Measurements from ENCODE around the gene RNASE9. TPM values are rescaled to one million over a fixed set of nuclear protein-coding genes. Genes with fewer than 3 reads are reported as not detected.

RNASE9 gene
- total RNA-seq, 1 donor from 2014 or later = not detected

DNA sequence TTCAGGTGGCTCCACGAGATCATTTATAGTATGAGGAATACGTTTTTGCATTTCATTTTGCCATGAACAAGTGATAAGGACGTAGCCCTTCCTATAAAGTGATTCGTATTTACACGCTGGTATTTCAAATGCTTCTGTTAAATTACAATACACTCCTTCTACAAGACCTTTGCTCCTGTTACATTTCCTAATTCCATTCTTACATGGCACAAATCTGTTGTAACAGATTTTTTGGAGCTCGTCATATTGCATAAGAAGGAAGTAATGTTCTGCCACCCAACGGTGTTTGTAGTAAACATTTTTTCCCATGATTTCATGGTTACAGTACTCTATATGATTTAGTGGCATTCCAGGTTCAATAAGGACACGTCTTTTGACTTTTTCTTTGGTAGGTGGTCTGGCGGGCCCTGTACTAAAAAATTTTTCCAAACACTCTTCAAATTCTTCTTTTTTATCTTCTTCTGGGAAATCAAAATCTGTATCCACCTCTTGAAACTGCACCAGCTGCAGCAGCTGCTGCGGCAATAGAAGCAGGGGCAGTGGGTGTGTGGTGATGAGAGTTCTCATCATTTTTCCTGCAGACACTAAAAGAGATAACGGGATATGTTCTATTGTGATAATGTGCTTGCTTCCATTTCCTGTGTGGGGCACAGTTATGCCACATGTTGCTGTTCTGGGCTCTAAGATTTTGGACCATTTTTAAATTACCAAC lies 4.2 kb downstream of the RNASE9 start:
- Histone ChIP-seq H3K4me3 (ENCODE audit: low read length in 3 of 3) (no peak overlapping the region), H3K4me1 (ENCODE audit: control insufficient read depth in 3 of 3, insufficient read depth in 3 of 3, low read length in 3 of 3) (no peaks in the 10 kb centered on the region), H3K27me3 (ENCODE audit: control insufficient read depth in 3 of 3, insufficient read depth in 3 of 3, low read length in 3 of 3) (no peaks in the 10 kb centered on the region), H3K27ac (ENCODE audit: low read depth, low read length) (no peak overlapping the region), H3K9ac (ENCODE audit: low read depth in 1 of 3, low read length in 3 of 3) (no peak overlapping the region), H3K9me3 (ENCODE audit: control insufficient read depth in 3 of 3, low read length in 3 of 3) (no peaks in the 10 kb centered on the region), H3K36me3 (ENCODE audit: control insufficient read depth in 3 of 3, insufficient read depth in 3 of 3, low read length in 3 of 3) (no peaks in the 10 kb centered on the region)

- Histone ChIP-seq H3K4me1 (ENCODE audit: control insufficient read depth in 3 of 3, insufficient read depth in 3 of 3, low read length in 3 of 3) (no peaks in the 10 kb centered on the region), H3K27ac (ENCODE audit: low read depth, low read length) (no peak overlapping the region), H3K9me3 (ENCODE audit: control insufficient read depth in 3 of 3, low read length in 3 of 3) (no peaks in the 10 kb centered on the region), H3K27me3 (ENCODE audit: control insufficient read depth in 3 of 3, insufficient read depth in 3 of 3, low read length in 3 of 3) (no peaks in the 10 kb centered on the region), H3K9ac (ENCODE audit: low read depth in 1 of 3, low read length in 3 of 3) (no peak overlapping the region), H3K36me3 (ENCODE audit: control insufficient read depth in 3 of 3, insufficient read depth in 3 of 3, low read length in 3 of 3) (no peaks in the 10 kb centered on the region), H3K4me3 (ENCODE audit: low read length in 3 of 3) (no peak overlapping the region)
Measured at GRCh38 chr14:20555845-20556244, 5.0 kb downstream of the RNASE9 start.

DNA sequence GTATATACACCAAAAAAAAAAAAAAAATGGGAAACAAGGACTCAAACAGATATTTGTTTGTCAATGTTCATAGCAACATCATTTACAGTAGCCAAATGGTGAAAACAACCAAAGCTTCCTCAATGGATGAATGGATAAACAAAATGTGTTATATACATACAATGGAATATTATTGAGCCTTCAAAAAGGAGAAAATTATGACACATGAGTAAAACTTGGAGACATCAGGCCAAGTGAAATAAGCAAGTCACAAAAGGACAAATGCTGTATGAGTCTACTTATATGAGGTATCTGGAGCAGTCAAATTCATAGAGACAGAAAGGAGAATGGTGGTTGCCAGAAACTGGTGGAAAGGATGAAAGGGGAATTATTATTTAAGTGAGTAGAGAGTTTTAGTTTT lies 7.8 kb downstream of the RNASE9 start:
- H3K9me3 ChIP-seq (ENCODE audit: control insufficient read depth in 3 of 3, low read length in 3 of 3) = no peaks in the 10 kb centered on the region
- no peaks in the 10 kb centered on the region for H3K4me1 ChIP-seq (ENCODE audit: control insufficient read depth in 3 of 3, insufficient read depth in 3 of 3, low read length in 3 of 3)
- H3K27me3 ChIP-seq (ENCODE audit: control insufficient read depth in 3 of 3, insufficient read depth in 3 of 3, low read length in 3 of 3) = no peaks in the 10 kb centered on the region
- H3K9ac ChIP-seq (ENCODE audit: low read depth in 1 of 3, low read length in 3 of 3) = no peak overlapping the region
- H3K4me3 ChIP-seq (ENCODE audit: low read length in 3 of 3) = no peak overlapping the region
- no peaks in the 10 kb centered on the region for H3K36me3 ChIP-seq (ENCODE audit: control insufficient read depth in 3 of 3, insufficient read depth in 3 of 3, low read length in 3 of 3)
- no peak overlapping the region for H3K27ac ChIP-seq (ENCODE audit: low read depth, low read length)

- H3K4me3 ChIP-seq (ENCODE audit: low read length in 3 of 3) = no peak overlapping the region
- H3K9ac ChIP-seq (ENCODE audit: low read depth in 1 of 3, low read length in 3 of 3) = no peak overlapping the region
- no peaks in the 10 kb centered on the region for H3K4me1 ChIP-seq (ENCODE audit: control insufficient read depth in 3 of 3, insufficient read depth in 3 of 3, low read length in 3 of 3)
- no peak overlapping the region for H3K27ac ChIP-seq (ENCODE audit: low read depth, low read length)
- H3K9me3 ChIP-seq (ENCODE audit: control insufficient read depth in 3 of 3, low read length in 3 of 3) = no peaks in the 10 kb centered on the region
- peaks cover 0 to 4% (median 4%) of the 10 kb centered on the region in 3 donors for H3K27me3 ChIP-seq (ENCODE audit: control insufficient read depth in 3 of 3, insufficient read depth in 3 of 3, low read length in 3 of 3)
- H3K36me3 ChIP-seq (ENCODE audit: control insufficient read depth in 3 of 3, insufficient read depth in 3 of 3, low read length in 3 of 3) = no peaks in the 10 kb centered on the region
Measured at GRCh38 chr14:20551606-20552005, 9.2 kb downstream of the RNASE9 start.

GRCh38 chr14:20550926-20551325 lies 9.9 kb downstream of the RNASE9 start:
- no peaks in the 10 kb centered on the region for H3K36me3 ChIP-seq (ENCODE audit: control insufficient read depth in 3 of 3, insufficient read depth in 3 of 3, low read length in 3 of 3)
- H3K9me3 ChIP-seq (ENCODE audit: control insufficient read depth in 3 of 3, low read length in 3 of 3) = no peaks in the 10 kb centered on the region
- peaks cover 0 to 4% (median 4%) of the 10 kb centered on the region in 3 donors for H3K27me3 ChIP-seq (ENCODE audit: control insufficient read depth in 3 of 3, insufficient read depth in 3 of 3, low read length in 3 of 3)
- no peak overlapping the region for H3K9ac ChIP-seq (ENCODE audit: low read depth in 1 of 3, low read length in 3 of 3)
- no peak overlapping the region for H3K27ac ChIP-seq (ENCODE audit: low read depth, low read length)
- H3K4me1 ChIP-seq (ENCODE audit: control insufficient read depth in 3 of 3, insufficient read depth in 3 of 3, low read length in 3 of 3) = no peaks in the 10 kb centered on the region
- H3K4me3 ChIP-seq (ENCODE audit: low read length in 3 of 3) = no peak overlapping the region

DNA sequence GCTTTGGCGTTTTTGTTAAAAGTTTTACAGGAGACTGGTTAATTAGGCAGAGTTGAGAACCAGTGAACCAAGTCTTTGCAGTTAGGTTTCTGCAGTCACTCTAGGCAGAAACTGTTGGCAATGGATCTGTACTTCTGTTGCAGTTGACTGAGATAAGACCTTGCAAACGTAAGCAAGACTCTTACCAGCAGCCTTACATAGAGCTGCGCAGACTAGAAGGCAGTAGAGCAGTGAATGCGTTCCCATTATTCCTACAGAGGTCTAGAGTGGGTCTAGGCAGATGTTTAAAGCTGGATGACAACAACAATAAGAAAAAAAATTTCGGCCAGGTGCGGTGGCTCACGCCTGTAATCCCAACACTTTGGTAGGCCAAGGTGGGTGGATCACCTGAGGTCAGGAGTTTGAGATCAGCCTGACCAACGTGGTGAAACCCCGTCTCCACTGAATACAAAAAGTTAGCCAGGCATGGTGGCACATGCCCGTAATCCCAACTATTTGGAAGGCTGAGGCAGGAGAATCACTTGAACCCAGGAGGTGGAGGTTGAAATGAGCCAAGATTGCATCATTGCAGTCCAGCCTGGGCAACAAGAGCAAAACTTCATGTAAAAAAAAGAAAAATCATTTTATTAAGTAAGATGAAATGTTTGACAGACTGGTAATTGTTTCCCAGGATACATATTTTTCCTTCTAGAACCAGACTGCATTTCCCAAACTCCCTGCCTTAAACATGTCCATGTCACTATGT lies 12.3 kb downstream of the RNASE9 start:
- no peak overlapping the region for H3K9ac ChIP-seq (ENCODE audit: low read depth in 1 of 3, low read length in 3 of 3)
- H3K27ac ChIP-seq (ENCODE audit: low read depth, low read length) = no peak overlapping the region
- H3K9me3 ChIP-seq (ENCODE audit: control insufficient read depth in 3 of 3, low read length in 3 of 3) = no peaks in the 10 kb centered on the region
- no peaks in the 10 kb centered on the region for H3K4me1 ChIP-seq (ENCODE audit: control insufficient read depth in 3 of 3, insufficient read depth in 3 of 3, low read length in 3 of 3)
- H3K27me3 ChIP-seq (ENCODE audit: control insufficient read depth in 3 of 3, insufficient read depth in 3 of 3, low read length in 3 of 3) = peaks cover 0 to 4% (median 4%) of the 10 kb centered on the region in 3 donors
- H3K4me3 ChIP-seq (ENCODE audit: low read length in 3 of 3) = no peak overlapping the region
- H3K36me3 ChIP-seq (ENCODE audit: control insufficient read depth in 3 of 3, insufficient read depth in 3 of 3, low read length in 3 of 3) = no peaks in the 10 kb centered on the region

DNA sequence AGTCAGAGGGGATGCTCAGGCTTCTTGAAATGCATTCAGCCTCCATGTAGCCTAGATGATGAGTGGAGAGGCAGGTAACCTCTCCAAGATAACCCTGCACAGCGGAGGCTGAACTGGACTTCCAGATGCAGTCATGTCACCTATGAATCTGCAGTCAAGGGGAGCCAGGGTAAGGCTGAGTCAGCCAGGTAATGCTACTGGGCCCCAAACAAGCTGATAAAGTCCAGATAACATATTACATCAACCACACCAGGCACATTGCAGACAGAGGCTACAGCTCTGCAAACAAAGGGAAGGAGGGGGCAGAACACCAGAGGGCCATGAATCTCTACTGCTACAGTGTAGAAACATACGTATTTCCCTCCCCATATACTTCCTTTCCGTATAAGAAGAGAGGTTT lies 14.0 kb downstream of the RNASE9 start:
- Histone ChIP-seq H3K9ac (ENCODE audit: low read depth in 1 of 3, low read length in 3 of 3) (no peak overlapping the region), H3K4me3 (ENCODE audit: low read length in 3 of 3) (no peak overlapping the region), H3K36me3 (ENCODE audit: control insufficient read depth in 3 of 3, insufficient read depth in 3 of 3, low read length in 3 of 3) (no peaks in the 10 kb centered on the region), H3K4me1 (ENCODE audit: control insufficient read depth in 3 of 3, insufficient read depth in 3 of 3, low read length in 3 of 3) (no peaks in the 10 kb centered on the region), H3K27ac (ENCODE audit: low read depth, low read length) (no peak overlapping the region), H3K9me3 (ENCODE audit: control insufficient read depth in 3 of 3, low read length in 3 of 3) (no peaks in the 10 kb centered on the region), H3K27me3 (ENCODE audit: control insufficient read depth in 3 of 3, insufficient read depth in 3 of 3, low read length in 3 of 3) (peaks cover 0 to 4% (median 4%) of the 10 kb centered on the region in 3 donors)

DNA sequence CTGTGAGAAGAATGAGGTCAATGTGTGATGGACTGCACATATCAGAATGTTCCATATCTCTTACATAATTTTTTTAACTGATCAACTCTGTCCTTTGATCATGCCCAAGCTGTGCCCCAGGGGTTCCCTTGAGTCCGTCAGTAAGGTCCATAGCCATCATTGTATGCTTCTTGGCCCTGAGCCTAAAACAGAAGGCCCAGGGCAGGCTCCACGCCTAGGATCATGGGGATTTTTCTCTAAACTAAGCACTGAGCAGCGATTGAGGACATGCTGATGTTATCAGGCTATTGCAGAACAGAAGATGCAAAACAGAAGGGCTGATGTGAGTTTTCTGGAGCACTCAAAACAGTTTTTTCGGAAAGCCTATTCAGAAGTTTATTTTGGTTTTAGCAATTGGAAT lies 20.9 kb downstream of the RNASE9 start:
- H3K27me3 ChIP-seq (ENCODE audit: control insufficient read depth in 3 of 3, insufficient read depth in 3 of 3, low read length in 3 of 3) = no peaks in the 10 kb centered on the region
- no peaks in the 10 kb centered on the region for H3K9me3 ChIP-seq (ENCODE audit: control insufficient read depth in 3 of 3, low read length in 3 of 3)
- H3K27ac ChIP-seq (ENCODE audit: low read depth, low read length) = no peak overlapping the region
- H3K4me1 ChIP-seq (ENCODE audit: control insufficient read depth in 3 of 3, insufficient read depth in 3 of 3, low read length in 3 of 3) = no peaks in the 10 kb centered on the region
- no peaks in the 10 kb centered on the region for H3K36me3 ChIP-seq (ENCODE audit: control insufficient read depth in 3 of 3, insufficient read depth in 3 of 3, low read length in 3 of 3)
- H3K9ac ChIP-seq (ENCODE audit: low read depth in 1 of 3, low read length in 3 of 3) = no peak overlapping the region
- H3K4me3 ChIP-seq (ENCODE audit: low read length in 3 of 3) = no peak overlapping the region

GRCh38 chr14:20530771-20531571 lies 29.9 kb downstream of the RNASE9 start:
- Histone ChIP-seq H3K27ac (ENCODE audit: low read depth, low read length) (no peak overlapping the region), H3K36me3 (ENCODE audit: control insufficient read depth in 3 of 3, insufficient read depth in 3 of 3, low read length in 3 of 3) (no peaks in the 10 kb centered on the region), H3K4me1 (ENCODE audit: control insufficient read depth in 3 of 3, insufficient read depth in 3 of 3, low read length in 3 of 3) (no peaks in the 10 kb centered on the region), H3K27me3 (ENCODE audit: control insufficient read depth in 3 of 3, insufficient read depth in 3 of 3, low read length in 3 of 3) (no peaks in the 10 kb centered on the region), H3K9me3 (ENCODE audit: control insufficient read depth in 3 of 3, low read length in 3 of 3) (no peaks in the 10 kb centered on the region), H3K4me3 (ENCODE audit: low read length in 3 of 3) (no peak overlapping the region), H3K9ac (ENCODE audit: low read depth in 1 of 3, low read length in 3 of 3) (no peak overlapping the region)

DNA sequence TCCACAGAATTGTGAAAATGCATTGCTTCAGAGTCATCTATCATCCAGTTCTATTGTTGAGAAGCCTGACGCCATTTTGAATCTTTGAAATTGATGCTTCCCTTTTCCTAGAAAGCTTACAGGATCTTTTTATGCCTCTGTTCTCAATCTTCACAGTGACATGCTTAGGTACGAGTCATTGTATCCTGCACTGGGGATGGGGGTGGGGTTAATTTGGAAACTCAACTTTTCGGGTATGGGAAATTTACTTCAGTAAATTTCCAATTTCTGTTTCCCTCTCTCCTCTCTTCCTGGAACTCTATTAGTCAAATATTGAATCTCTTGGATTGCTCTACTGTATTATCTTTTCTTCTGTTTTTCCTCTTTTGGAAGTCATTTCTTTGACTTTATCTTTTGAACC lies 31.0 kb downstream of the RNASE9 start:
- H3K9ac ChIP-seq (ENCODE audit: low read depth in 1 of 3, low read length in 3 of 3) = no peak overlapping the region
- no peaks in the 10 kb centered on the region for H3K27me3 ChIP-seq (ENCODE audit: control insufficient read depth in 3 of 3, insufficient read depth in 3 of 3, low read length in 3 of 3)
- no peaks in the 10 kb centered on the region for H3K9me3 ChIP-seq (ENCODE audit: control insufficient read depth in 3 of 3, low read length in 3 of 3)
- H3K36me3 ChIP-seq (ENCODE audit: control insufficient read depth in 3 of 3, insufficient read depth in 3 of 3, low read length in 3 of 3) = no peaks in the 10 kb centered on the region
- no peak overlapping the region for H3K27ac ChIP-seq (ENCODE audit: low read depth, low read length)
- no peak overlapping the region for H3K4me3 ChIP-seq (ENCODE audit: low read length in 3 of 3)
- no peaks in the 10 kb centered on the region for H3K4me1 ChIP-seq (ENCODE audit: control insufficient read depth in 3 of 3, insufficient read depth in 3 of 3, low read length in 3 of 3)
